Neural progenitor cell (in vitro differentiated cells): ENCODE measurements around the gene PROX2. TPM values are rescaled to one million over a fixed set of nuclear protein-coding genes. Genes with fewer than 3 reads are reported as not detected.
A peak's percentile ranks its signal among the peaks of the same experiment; 100 is the strongest.

ENCODE experiments used
- DNase-seq: peaks from one replicate; pipeline ENCODE4 v3.0.0-alpha.2; 2016; ENCODE audit warnings: low spot score
- H2AFZ ChIP-seq: fragments of 200-600 bp; sonication (generic); replicated peaks from 2 replicates; pipeline ENCODE4 v1.6.1; 2016; ENCODE audit warnings: antibody characterized with exemption
- H3F3A ChIP-seq: fragments of 200-600 bp; sonication (generic); 2 replicates; pipeline ENCODE4 v1.6.1; 2016; ENCODE audit warnings: antibody characterized with exemption, low read depth
- H3K27ac ChIP-seq: fragments of 200-600 bp; sonication (generic); 2 replicates; pipeline ENCODE4 v1.5.1; 2016; ENCODE audit warnings: mild to moderate bottlenecking
- H3K27me3 ChIP-seq: fragments of 200-600 bp; sonication (generic); 2 replicates; pipeline ENCODE4 v1.6.1; 2016; ENCODE audit warnings: mild to moderate bottlenecking, moderate library complexity
- H3K36me3 ChIP-seq: fragments of 200-600 bp; sonication (generic); 2 replicates; pipeline ENCODE4 v1.5.1; 2016
- H3K4me1 ChIP-seq: fragments of 200-600 bp; sonication (generic); 2 replicates; pipeline ENCODE4 v1.6.1; 2016; ENCODE audit warnings: mixed run types
- H3K4me2 ChIP-seq: fragments of 200-600 bp; sonication (generic); 2 replicates; pipeline ENCODE4 v1.6.1; 2016
- H3K4me3 ChIP-seq: fragments of 200-600 bp; sonication (generic); 2 replicates; pipeline ENCODE4 v1.5.1; 2016
- H3K79me2 ChIP-seq: fragments of 200-600 bp; sonication (generic); 2 replicates; pipeline ENCODE4 v1.6.1; 2016; ENCODE audit warnings: low read depth
- H3K9ac ChIP-seq: fragments of 200-600 bp; sonication (generic); 2 replicates; pipeline ENCODE4 v1.6.1; 2016
- H3K9me3 ChIP-seq: fragments of 200-600 bp; sonication (generic); 2 replicates; pipeline ENCODE4 v1.5.1; 2016; ENCODE audit warnings: low read depth
- H4K20me1 ChIP-seq: fragments of 200-600 bp; sonication (generic); 2 replicates; pipeline ENCODE4 v1.6.1; 2016; ENCODE audit warnings: low read depth
- H3K27ac Mint-ChIP-seq: 3 replicates; pipeline ENCODE4 v1.8.0; 2021; ENCODE audit warnings: mixed read lengths
- H3K27me3 Mint-ChIP-seq: 2 replicates; pipeline ENCODE4 v1.8.0; 2022; ENCODE audit warnings: low read depth, mild to moderate bottlenecking, inconsistent platforms, moderate library complexity, mixed read lengths; ENCODE audit not compliant: insufficient read depth
- H3K36me3 Mint-ChIP-seq: 3 replicates; pipeline ENCODE4 v1.8.0; 2021; ENCODE audit warnings: mixed read lengths
- H3K4me1 Mint-ChIP-seq: 3 replicates; pipeline ENCODE4 v1.8.0; 2021; ENCODE audit warnings: mixed read lengths
- H3K4me3 Mint-ChIP-seq: 3 replicates; pipeline ENCODE4 v1.8.0; 2021; ENCODE audit warnings: mild to moderate bottlenecking, moderate library complexity, mixed read lengths
- H3K9me3 Mint-ChIP-seq: 3 replicates; pipeline ENCODE4 v1.8.0; 2020; ENCODE audit warnings: mixed read lengths
- CTCF ChIP-seq: fragments of 200-600 bp; sonication (generic); IDR thresholded peaks from 2 replicates; pipeline ENCODE4 v1.5.1; 2017; ENCODE audit warnings: antibody characterized with exemption, mild to moderate bottlenecking
- EZH2 ChIP-seq: fragments of 200-600 bp; sonication (generic); IDR thresholded peaks from 2 replicates; pipeline ENCODE4 v1.6.1; 2017; ENCODE audit warnings: antibody characterized with exemption, mild to moderate bottlenecking, moderate library complexity
- EZH2phosphoT487 ChIP-seq: fragments of 200-600 bp; sonication (generic); IDR thresholded peaks from 2 replicates; pipeline ENCODE4 v1.6.1; 2017; ENCODE audit warnings: antibody characterized with exemption
- total RNA-seq: library from RNA; depleted of rRNA; stranded (reverse); fragments of >200 nt; gene quantifications from 2 replicates; pipeline ENCODE4 v1.2.3, GENCODE V29; 2015; ENCODE audit warnings: low replicate concordance

Gene PROX2
- total RNA-seq, 1 donor from 2014 or later: not detected

GRCh38 chr14:74905595-74906142 lies 29.7 kb upstream of the PROX2 start:
- peaks cover 4% of the 10 kb centered on the region for H3K36me3 ChIP-seq
- peaks cover 6% of the 10 kb centered on the region for H4K20me1 ChIP-seq

GRCh38 chr14:74904635-74905503 lies 28.9 kb upstream of the PROX2 start:
- no peak overlapping the region for H2AFZ ChIP-seq
- peaks cover 6% of the 10 kb centered on the region for H4K20me1 ChIP-seq
- DNase-seq: no peak
- Mint-ChIP-seq H3K27me3 (peaks cover 3% of the 10 kb centered on the region), H3K4me3 (no peak overlapping the region), H3K9me3 (no peaks in the 10 kb centered on the region), H3K4me1 (no peaks in the 10 kb centered on the region), H3K27ac (no peak overlapping the region), H3K36me3 (peaks cover 24% of the 10 kb centered on the region)
- H3K4me1 ChIP-seq: no peaks in the 10 kb centered on the region
- H3F3A ChIP-seq: peaks cover 10% of the 10 kb centered on the region
- no peaks in the 10 kb centered on the region for H3K9me3 ChIP-seq
- TF ChIP-seq EZH2: no peak
- no peak for TF ChIP-seq CTCF
- TF ChIP-seq EZH2phosphoT487: no peak
- no peaks in the 10 kb centered on the region for H3K27me3 ChIP-seq
- no peak overlapping the region for H3K9ac ChIP-seq
- no peak overlapping the region for H3K4me3 ChIP-seq
- H3K4me2 ChIP-seq: no peak overlapping the region
- H3K27ac ChIP-seq: no peak overlapping the region
- no peaks in the 10 kb centered on the region for H3K79me2 ChIP-seq
- peaks cover 11% of the 10 kb centered on the region for H3K36me3 ChIP-seq

More at GRCh38 chr14:74905595-74906142, 29.7 kb upstream of the PROX2 start:
- Histone ChIP-seq H3K9ac (no peak overlapping the region), H2AFZ (no peak overlapping the region), H3K79me2 (no peaks in the 10 kb centered on the region), H3K4me1 (no peaks in the 10 kb centered on the region), H3K27ac (no peak overlapping the region), H3K4me2 (no peak overlapping the region), H3K27me3 (no peaks in the 10 kb centered on the region), H3K4me3 (no peak overlapping the region), H3K9me3 (no peaks in the 10 kb centered on the region), H3F3A (peaks cover 10% of the 10 kb centered on the region)
- Mint-ChIP-seq H3K9me3 (no peaks in the 10 kb centered on the region), H3K4me3 (no peak overlapping the region), H3K27ac (no peak overlapping the region), H3K27me3 (peaks cover 5% of the 10 kb centered on the region), H3K4me1 (peaks cover 4% of the 10 kb centered on the region), H3K36me3 (peaks cover 20% of the 10 kb centered on the region)
- peak; percentile 81 for DNase-seq
- peak; percentile 93 for TF ChIP-seq CTCF
- TF ChIP-seq EZH2: no peak

GRCh38 chr14:74902941-74903705 lies 27.2 kb upstream of the PROX2 start:
- Histone ChIP-seq H3K9me3 (no peaks in the 10 kb centered on the region), H3K27me3 (no peaks in the 10 kb centered on the region), H3K4me1 (no peaks in the 10 kb centered on the region), H4K20me1 (peaks cover 6% of the 10 kb centered on the region), H2AFZ (no peak overlapping the region), H3K27ac (no peak overlapping the region), H3K36me3 (peaks cover 14% of the 10 kb centered on the region), H3K4me3 (no peak overlapping the region), H3K9ac (no peak overlapping the region), H3K4me2 (no peak overlapping the region), H3K79me2 (no peaks in the 10 kb centered on the region), H3F3A (peaks cover 10% of the 10 kb centered on the region)
- no peak for TF ChIP-seq EZH2phosphoT487
- no peak overlapping the region for H3K4me3 Mint-ChIP-seq
- peaks cover 42% of the 10 kb centered on the region for H3K36me3 Mint-ChIP-seq
- DNase-seq: peak; percentile 34
- no peak overlapping the region for H3K27ac Mint-ChIP-seq
- no peaks in the 10 kb centered on the region for H3K4me1 Mint-ChIP-seq
- peaks cover 3% of the 10 kb centered on the region for H3K27me3 Mint-ChIP-seq
- H3K9me3 Mint-ChIP-seq: no peaks in the 10 kb centered on the region
